Activated naive CD8-positive, alpha-beta T cell treated with anti-CD3 and anti-CD28 coated beads, Interleukin-2, amount 50 U/mL, for 24 hours (primary cell): ENCODE data around the gene SPTB.

Source experiments
- ATAC-seq: fragments of 150-1000 bp; cut with Tn5 transposase; one replicate; pipeline ENCODE4 v1.10.0; 2021
- DNase-seq: peaks from one replicate; pipeline ENCODE4 v3.0.0; 2021
- H3K27ac Mint-ChIP-seq: one replicate; pipeline ENCODE4 v1.8.0; 2021; ENCODE audit warnings: mild to moderate bottlenecking, mixed read lengths
- H3K27me3 Mint-ChIP-seq: one replicate; pipeline ENCODE4 v1.8.0; 2021; ENCODE audit warnings: mixed read lengths
- H3K36me3 Mint-ChIP-seq: one replicate; pipeline ENCODE4 v1.8.0; 2021; ENCODE audit warnings: low read depth, mixed read lengths
- H3K4me1 Mint-ChIP-seq: one replicate; pipeline ENCODE4 v1.8.0; 2021; ENCODE audit warnings: mixed read lengths
- H3K4me3 Mint-ChIP-seq: one replicate; pipeline ENCODE4 v1.8.0; 2021; ENCODE audit warnings: mild to moderate bottlenecking, moderate library complexity, mixed read lengths
- H3K9me3 Mint-ChIP-seq: one replicate; pipeline ENCODE4 v1.8.0; 2021; ENCODE audit warnings: mixed read lengths

SPTB gene

DNA sequence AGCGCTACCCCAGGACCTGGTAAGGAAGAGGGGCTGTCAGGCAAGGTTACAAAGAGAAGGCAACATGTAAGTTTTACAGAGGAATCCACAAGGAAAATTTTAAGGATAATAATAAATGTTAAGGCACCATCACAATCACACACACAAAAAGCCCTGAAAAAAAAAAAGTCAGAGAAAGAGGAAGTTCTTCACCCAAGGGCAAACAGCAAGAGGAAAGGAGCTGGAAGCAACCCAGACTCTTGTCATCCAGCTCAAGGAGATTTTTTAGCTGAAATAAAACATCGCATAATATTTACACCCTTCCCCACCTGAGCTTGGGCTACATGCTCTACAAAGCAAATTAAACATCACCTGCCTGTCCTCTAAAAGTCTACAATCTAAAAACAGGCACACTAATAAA lies 9.5 kb downstream of the SPTB start:
- H3K36me3 Mint-ChIP-seq = no peaks in the 10 kb centered on the region
- no peak overlapping the region for H3K27ac Mint-ChIP-seq
- H3K9me3 Mint-ChIP-seq = peaks cover 13% of the 10 kb centered on the region
- no peak overlapping the region for H3K4me3 Mint-ChIP-seq
- no peak for DNase-seq
- H3K4me1 Mint-ChIP-seq = no peaks in the 10 kb centered on the region
- peaks cover 25% of the 10 kb centered on the region for H3K27me3 Mint-ChIP-seq
- ATAC-seq = no peak

DNA sequence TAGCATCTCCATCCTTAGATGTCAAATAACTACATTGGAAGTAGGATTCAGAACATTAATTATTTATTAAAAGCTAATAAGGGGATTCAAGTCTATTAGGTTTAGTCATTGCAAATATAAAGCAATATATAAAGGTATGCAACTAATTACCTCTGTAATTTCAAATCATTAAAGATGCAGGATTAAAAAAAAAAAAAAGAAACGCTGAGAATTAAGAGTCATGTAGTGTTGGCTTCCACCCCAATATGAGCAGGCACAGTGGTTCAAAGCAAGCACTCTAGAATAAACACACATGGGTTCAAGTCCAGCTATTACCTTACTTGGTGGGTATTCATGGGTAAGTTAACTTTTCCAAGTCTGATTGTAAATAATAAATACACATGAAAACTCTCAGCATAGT lies 10.9 kb downstream of the SPTB start:
- peaks cover 13% of the 10 kb centered on the region for H3K9me3 Mint-ChIP-seq
- H3K27me3 Mint-ChIP-seq = peaks cover 25% of the 10 kb centered on the region
- H3K4me1 Mint-ChIP-seq = no peaks in the 10 kb centered on the region
- no peak overlapping the region for H3K4me3 Mint-ChIP-seq
- DNase-seq (no peak), ATAC-seq (no peak)
- no peaks in the 10 kb centered on the region for H3K36me3 Mint-ChIP-seq
- H3K27ac Mint-ChIP-seq = no peak overlapping the region

DNA sequence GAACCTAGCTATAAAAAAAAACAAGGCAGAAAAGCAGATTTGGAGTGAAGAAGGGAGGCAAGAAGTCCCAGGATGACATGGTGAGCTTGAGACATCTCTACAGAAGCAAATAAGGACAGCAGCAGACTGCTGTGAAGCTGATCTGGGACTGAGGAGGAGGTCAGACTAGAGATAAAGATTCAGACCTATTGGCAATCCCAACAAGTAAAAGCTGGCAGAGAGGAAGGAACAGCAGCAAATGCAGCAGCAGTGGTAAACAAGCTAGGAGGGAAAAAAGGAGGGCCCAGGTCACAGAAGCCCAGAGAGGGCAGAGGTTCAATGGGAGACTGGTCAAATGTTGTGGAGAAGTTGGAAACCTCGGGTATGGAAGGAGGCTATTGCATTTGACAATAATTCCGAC lies 11.3 kb downstream of the SPTB start:
- ATAC-seq (no peak), DNase-seq (no peak)
- H3K27ac Mint-ChIP-seq = no peak overlapping the region
- no peak overlapping the region for H3K4me3 Mint-ChIP-seq
- H3K27me3 Mint-ChIP-seq = peaks cover 27% of the 10 kb centered on the region
- H3K9me3 Mint-ChIP-seq = peaks cover 13% of the 10 kb centered on the region
- H3K4me1 Mint-ChIP-seq = no peaks in the 10 kb centered on the region
- no peaks in the 10 kb centered on the region for H3K36me3 Mint-ChIP-seq

DNA sequence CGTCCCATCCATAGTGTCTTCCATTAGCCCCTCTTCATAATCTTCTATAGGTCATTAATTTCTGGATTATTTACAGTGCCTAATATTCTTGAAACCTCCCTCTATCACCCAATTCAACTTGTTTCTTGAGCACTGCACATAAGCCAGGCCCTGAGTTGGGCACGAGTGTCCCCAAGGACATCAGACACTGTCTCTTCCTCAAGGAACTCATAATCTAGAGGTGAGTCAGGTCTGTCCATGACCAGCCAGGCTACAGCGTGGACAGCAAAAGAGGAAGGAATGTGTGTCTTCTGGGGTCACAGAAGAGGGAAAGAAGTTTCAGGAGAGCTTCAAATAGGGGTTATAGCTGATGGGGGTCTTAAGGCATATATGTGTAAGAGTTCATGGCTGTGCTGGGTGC lies 12.5 kb downstream of the SPTB start:
- no peak for ATAC-seq
- H3K36me3 Mint-ChIP-seq = no peaks in the 10 kb centered on the region
- H3K9me3 Mint-ChIP-seq = peaks cover 2% of the 10 kb centered on the region
- H3K4me1 Mint-ChIP-seq = no peaks in the 10 kb centered on the region
- H3K27me3 Mint-ChIP-seq = peaks cover 24% of the 10 kb centered on the region
- DNase-seq = no peak
- no peak overlapping the region for H3K27ac Mint-ChIP-seq
- H3K4me3 Mint-ChIP-seq = no peak overlapping the region

DNA sequence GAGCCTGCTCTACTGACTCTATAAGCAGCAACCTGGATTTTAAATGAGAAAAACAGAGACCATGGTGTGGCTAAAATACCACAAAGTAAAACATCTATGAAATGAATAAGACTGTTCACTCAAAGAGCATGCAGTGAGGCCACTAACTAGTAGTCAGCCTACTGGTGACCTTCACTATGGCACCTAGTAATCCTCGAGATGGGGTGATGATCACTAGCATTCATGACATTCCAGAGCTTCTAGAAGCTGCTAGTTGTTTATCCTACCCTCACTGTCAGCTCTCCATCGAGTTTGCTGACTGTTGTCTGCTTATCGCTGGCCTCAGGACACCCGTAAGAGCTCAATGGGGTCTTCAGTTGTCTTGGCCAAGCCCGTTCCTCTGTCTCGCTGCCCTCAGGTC lies 13.7 kb downstream of the SPTB start:
- ATAC-seq (no peak), DNase-seq (no peak)
- Mint-ChIP-seq H3K4me3 (no peak overlapping the region), H3K27me3 (peaks cover 22% of the 10 kb centered on the region), H3K36me3 (no peaks in the 10 kb centered on the region), H3K9me3 (no peaks in the 10 kb centered on the region), H3K4me1 (no peaks in the 10 kb centered on the region), H3K27ac (no peak overlapping the region)

DNA sequence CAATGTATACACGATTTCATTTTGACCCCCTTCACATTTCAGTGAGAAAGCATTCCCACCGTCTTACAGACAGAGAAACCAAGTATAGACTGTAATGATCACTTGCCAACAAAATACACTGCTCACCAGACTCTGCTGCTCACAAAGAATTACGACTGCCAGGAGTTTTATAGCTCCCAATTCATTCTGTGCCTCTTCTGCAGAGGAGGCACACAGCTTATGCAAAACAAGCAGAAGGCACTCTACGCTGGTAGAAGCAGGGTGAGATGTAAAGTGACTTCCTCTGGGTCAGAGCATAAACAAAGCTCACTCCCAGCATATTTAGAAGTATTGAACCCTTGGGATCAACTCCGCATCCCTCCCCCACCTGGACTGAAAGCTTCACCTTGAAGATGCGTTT lies 14.6 kb downstream of the SPTB start:
- no peak overlapping the region for H3K4me3 Mint-ChIP-seq
- H3K36me3 Mint-ChIP-seq = no peaks in the 10 kb centered on the region
- peaks cover 17% of the 10 kb centered on the region for H3K27me3 Mint-ChIP-seq
- H3K4me1 Mint-ChIP-seq = no peaks in the 10 kb centered on the region
- H3K9me3 Mint-ChIP-seq = no peaks in the 10 kb centered on the region
- ATAC-seq = no peak
- no peak for DNase-seq
- no peak overlapping the region for H3K27ac Mint-ChIP-seq

DNA sequence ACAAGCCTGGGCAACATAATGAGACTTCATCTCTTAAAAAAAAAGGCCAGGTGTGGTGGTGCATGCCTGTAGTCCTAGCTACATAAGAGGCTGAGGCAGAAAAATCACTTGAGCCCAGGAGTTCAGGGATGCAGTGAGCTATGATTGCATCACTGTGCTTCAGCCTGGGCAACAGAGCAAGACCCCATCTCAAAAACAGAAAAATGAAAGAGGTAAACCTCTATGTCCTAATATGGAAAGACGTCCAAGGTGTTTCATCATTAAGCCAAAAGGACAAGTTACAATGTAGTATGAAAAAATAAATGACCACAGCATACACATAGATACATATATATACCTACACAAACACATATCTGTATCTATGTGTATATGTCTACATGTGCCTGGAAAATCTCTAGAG lies 15.4 kb downstream of the SPTB start:
- no peak overlapping the region for H3K27ac Mint-ChIP-seq
- peaks cover 14% of the 10 kb centered on the region for H3K27me3 Mint-ChIP-seq

DNA sequence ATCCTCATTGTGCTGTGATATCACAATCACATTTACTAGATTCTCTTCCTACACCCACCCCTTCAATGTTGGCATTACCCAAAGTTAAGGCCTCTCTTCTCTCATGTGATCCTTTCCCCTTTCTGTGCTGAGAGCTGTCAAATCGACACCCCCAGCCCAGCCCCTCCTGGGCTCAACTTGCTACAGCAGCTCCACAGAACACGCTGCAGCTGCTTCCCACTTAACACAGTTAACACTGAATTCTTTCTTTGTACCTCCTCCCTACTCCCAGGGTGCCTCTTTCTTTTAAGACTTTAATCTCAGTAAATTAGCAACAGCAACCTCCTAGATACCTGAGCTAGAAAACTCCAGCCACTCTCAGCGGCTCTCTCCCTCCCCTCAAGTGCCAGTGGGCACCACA lies 17.8 kb downstream of the SPTB start:
- no peak overlapping the region for H3K4me3 Mint-ChIP-seq
- H3K36me3 Mint-ChIP-seq = no peaks in the 10 kb centered on the region
- H3K4me1 Mint-ChIP-seq = no peaks in the 10 kb centered on the region
- peaks cover 13% of the 10 kb centered on the region for H3K27me3 Mint-ChIP-seq
- H3K27ac Mint-ChIP-seq = no peak overlapping the region
- no peaks in the 10 kb centered on the region for H3K9me3 Mint-ChIP-seq
- ATAC-seq (no peak), DNase-seq (no peak)

More for the DNA sequence above, 15.4 kb downstream of the SPTB start:
- no peak for ATAC-seq
- no peak for DNase-seq
- Mint-ChIP-seq H3K36me3 (no peaks in the 10 kb centered on the region), H3K9me3 (no peaks in the 10 kb centered on the region), H3K4me3 (no peak overlapping the region), H3K4me1 (no peaks in the 10 kb centered on the region)

DNA sequence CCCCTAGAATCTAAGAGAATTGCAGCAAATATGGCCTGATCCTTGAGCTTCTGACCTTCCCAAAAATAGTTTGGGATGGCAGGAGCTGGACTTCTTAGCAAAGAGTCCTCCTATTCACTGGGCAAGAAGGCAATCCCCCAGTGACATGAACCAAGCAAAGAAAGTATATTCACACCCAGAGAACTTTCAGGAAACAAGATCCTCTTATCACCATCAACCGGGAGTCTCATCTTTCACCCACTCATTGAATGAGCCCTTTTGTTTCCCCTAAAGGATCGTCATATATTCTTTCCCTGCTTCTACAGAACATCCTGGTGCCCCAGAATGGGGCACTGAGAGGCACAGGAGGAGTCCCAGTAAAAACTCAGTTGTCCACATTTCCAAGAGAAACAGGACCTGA lies 19.7 kb downstream of the SPTB start:
- Mint-ChIP-seq H3K36me3 (no peaks in the 10 kb centered on the region), H3K4me3 (no peak overlapping the region), H3K4me1 (no peaks in the 10 kb centered on the region), H3K27ac (no peak overlapping the region), H3K9me3 (no peaks in the 10 kb centered on the region), H3K27me3 (peaks cover 11% of the 10 kb centered on the region)
- ATAC-seq (no peak), DNase-seq (no peak)

DNA sequence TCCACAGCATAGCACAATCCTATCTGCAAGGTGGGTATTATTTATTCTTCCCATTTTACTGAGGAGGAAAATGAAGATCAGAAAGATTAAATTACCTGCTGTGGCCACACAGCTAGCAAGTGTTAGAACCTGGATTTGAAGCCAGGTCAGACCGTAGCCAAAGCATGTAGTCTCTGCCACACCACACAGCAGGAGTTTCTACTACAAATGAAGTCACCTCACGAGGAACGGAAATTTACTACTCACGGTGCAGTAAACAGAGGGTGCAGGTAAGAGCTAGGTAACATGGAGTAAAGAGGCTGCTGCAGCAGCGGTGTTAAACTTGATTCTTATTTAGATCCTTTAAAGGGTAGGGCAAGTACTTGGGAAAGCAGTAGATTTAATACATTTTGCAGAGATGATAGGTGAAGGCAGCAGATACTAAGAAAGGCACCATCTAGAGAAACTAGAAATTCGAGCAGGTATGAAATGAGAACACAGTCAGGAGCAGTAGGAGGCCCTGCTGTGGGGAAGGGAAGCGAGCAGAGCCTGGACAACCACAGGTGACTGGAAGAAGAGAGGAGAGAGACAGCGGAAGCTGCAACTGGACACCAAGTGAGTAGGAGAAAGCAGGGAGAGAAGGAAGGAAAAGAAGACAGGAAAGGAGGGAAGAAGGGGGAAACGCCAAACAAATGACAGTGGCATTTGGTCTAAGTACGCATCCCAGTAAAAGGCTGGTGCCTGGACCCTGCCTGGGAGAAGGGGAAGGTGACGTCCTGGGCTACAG lies 21.5 kb downstream of the SPTB start:
- H3K36me3 Mint-ChIP-seq = no peaks in the 10 kb centered on the region
- H3K9me3 Mint-ChIP-seq = no peaks in the 10 kb centered on the region
- DNase-seq = no peak
- no peak for ATAC-seq
- H3K4me1 Mint-ChIP-seq = no peaks in the 10 kb centered on the region
- H3K4me3 Mint-ChIP-seq = no peak overlapping the region
- H3K27ac Mint-ChIP-seq = no peak overlapping the region
- H3K27me3 Mint-ChIP-seq = peaks cover 9% of the 10 kb centered on the region

DNA sequence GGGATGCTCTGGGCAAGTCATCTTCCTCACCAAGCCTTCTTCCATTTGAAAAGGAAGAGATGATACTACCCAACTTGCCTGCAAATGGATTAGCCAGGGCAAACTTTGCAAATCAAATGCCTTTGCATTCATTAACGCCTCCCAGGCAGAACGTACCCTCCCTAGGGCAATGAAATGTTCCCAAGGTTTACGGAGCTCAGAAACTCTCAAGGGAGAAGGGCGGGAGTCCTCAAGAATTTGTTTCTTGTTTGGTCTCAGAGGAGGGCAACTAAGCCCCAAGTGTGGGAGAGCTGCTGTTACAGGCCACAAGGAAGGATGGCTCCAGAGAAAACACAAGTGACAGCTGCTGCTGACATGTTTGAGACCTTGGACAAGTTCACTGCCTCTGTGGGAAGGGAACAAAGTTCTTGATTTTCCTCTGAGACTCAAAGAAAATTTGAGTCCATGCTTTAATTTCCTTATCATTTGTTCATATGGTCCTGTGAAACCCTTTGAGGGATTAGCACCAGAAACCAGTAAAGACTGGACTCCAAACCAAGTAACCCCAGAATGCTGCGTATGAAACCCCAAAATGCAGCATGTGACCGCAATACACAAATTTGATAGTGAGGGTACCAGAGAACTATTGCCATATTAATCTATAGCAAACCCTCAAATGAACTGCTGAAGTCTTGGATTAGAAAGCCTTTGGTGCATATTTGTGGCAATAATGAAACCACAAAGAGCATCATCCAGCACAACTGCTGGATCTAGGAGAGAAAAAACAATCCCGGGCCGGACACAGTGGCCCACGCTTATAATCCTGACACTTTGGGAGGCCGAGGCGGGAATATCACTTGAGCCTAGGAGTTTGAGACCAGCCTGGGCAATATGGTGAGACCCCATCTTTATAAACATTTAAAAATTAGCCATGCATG lies 22.9 kb downstream of the SPTB start:
- H3K36me3 Mint-ChIP-seq = no peaks in the 10 kb centered on the region
- H3K4me1 Mint-ChIP-seq = no peaks in the 10 kb centered on the region
- DNase-seq = no peak
- H3K9me3 Mint-ChIP-seq = no peaks in the 10 kb centered on the region
- H3K4me3 Mint-ChIP-seq = no peak overlapping the region
- peaks cover 10% of the 10 kb centered on the region for H3K27me3 Mint-ChIP-seq
- no peak for ATAC-seq
- no peak overlapping the region for H3K27ac Mint-ChIP-seq

DNA sequence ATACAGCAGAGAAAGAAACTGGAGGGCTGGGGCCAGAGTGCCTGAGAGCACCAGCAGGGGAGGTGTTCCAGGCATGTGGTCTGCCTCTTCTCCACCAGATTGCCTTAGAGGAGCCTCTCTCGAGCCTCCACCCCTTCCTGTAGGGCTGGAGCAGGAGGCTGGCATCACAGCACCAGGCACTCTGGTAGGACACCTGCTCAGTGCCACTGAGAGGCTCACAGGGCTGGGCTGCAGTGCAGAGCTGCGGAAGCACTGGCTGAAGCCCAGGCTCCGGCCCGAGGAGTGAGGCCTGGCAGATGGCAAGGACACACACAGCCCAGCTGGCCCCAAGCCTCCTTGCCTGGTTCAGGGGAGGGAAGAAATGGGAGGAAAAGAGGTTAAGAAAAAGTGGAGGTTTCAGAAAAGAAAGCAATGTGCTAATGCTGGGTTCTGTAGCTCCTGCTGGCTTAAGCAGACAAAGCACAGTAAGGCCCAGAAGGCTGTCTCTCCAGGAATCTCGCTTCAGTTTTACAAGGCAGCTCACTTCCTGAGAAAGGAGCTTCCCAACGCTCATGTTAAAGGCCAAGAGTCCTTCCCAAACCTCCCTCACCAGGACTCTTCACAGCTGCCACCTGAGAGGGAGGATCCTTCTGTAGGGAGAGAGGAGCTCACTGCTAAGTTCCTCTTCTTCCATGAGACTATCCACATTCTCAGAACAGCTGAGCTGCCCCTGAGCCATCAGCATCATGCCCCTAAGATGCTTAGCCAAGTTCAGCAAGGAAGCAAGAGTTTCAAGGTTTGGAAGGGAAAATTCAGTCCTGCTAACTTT lies 23.8 kb downstream of the SPTB start:
- H3K4me3 Mint-ChIP-seq = no peak overlapping the region
- peaks cover 6% of the 10 kb centered on the region for H3K27me3 Mint-ChIP-seq
- H3K4me1 Mint-ChIP-seq = no peaks in the 10 kb centered on the region
- no peak overlapping the region for H3K27ac Mint-ChIP-seq
- ATAC-seq (no peak), DNase-seq (no peak)
- H3K9me3 Mint-ChIP-seq = no peaks in the 10 kb centered on the region
- H3K36me3 Mint-ChIP-seq = no peaks in the 10 kb centered on the region

DNA sequence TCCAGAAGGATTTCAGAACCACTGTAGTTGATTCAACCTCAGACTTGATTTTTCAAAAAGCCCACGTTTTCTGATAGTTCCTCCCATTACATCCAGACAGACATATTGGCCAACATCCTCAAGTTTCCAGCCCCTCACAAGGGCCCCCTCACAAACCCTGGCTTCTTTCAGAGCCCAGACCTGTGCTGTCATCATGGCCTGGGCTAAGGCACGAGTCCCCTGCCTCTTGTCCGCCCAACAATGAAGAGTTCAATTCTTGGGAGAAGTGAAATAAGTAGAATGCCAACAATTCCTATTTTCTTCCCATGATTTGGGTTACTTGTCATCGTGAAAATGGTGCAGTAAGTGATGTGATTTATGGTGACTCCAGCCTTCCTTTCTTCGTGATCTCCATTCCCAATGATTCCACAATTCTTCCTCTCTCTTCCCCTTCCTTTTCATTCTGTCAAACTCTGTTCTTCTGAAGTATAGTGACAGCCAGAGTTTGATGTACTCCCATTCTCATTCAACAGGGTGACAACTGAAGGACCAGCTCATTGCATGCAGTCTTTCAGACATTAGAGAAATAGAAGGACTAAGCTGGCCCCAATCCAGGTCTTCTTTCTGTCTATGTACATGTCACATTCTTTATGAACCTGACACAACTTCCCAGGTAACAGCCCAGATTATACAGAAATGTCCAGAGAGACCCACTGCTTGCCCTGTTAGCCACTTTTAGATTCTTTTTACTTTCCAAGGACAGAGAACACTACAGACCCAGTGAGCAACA lies 29.2 kb downstream of the SPTB start:
- no peak overlapping the region for H3K27ac Mint-ChIP-seq
- no peak for ATAC-seq
- H3K27me3 Mint-ChIP-seq = peaks cover 9% of the 10 kb centered on the region

DNA sequence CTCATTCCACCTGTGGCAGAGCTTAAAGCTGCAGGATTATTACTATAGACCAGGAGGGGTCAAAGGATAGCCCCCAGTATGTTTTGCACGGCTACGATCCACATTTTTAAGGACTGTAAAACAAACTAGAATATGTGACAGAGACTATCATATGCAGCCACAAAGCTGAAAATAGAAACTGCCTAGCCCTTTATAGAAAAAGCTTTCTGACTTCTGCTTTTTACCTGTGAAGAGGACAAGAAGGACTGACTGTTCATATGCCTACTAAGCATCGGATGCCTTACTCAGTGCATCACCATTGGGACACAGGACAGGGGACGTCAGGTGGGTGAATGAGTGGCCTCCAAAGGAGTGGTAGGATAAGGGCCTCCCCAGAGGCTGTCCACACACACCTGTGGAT lies 29.8 kb downstream of the SPTB start:
- DNase-seq = no peak
- no peak for ATAC-seq
- Mint-ChIP-seq H3K4me1 (peaks cover 7% of the 10 kb centered on the region), H3K36me3 (no peaks in the 10 kb centered on the region), H3K4me3 (no peak overlapping the region), H3K27me3 (peaks cover 11% of the 10 kb centered on the region), H3K9me3 (no peaks in the 10 kb centered on the region), H3K27ac (no peak overlapping the region)

More for the DNA sequence above, 29.2 kb downstream of the SPTB start:
- Mint-ChIP-seq H3K4me1 (peaks cover 7% of the 10 kb centered on the region), H3K4me3 (no peak overlapping the region), H3K36me3 (no peaks in the 10 kb centered on the region), H3K9me3 (no peaks in the 10 kb centered on the region)
- no peak for DNase-seq
